T-helper 2 cell (primary cell): ENCODE results near the gene LRMDA.
A peak's percentile ranks its signal among the peaks of the same experiment; 100 is the strongest.

Source experiments
- DNase-seq, 5 experiments: peaks; one replicate each; pipeline versions ENCODE4 v3.0.0 to v3.0.0-alpha.2; 2012 to 2022

LRMDA gene

GRCh38 chr10:75887992-75888680 lies 456.7 kb downstream of the LRMDA start:
- no peak for DNase-seq

DNA sequence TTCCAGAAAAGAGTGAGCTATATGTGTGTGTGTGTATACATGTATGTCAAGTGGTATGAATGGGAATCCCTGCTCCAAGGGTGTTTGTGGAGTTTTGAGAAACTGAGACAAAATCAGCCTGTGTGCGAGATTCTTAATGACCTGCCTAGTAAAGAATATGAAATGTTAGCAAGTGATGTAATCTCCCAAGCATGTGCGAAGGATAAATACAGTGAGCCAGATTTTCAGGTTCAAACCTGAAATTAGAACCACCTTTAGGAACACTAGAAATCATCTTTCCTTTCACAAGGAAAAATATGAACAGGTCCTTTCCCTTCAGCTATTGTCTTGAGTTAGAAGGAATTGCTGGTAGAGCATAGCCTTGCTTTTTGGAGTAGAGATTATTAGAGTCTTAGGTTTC lies 457.6 kb downstream of the LRMDA start:
- no peak for DNase-seq

GRCh38 chr10:75894761-75895160 lies 463.3 kb downstream of the LRMDA start:
- DNase-seq = no peak

- no peak for DNase-seq
Observed at GRCh38 chr10:75895259-75895658, 463.8 kb downstream of the LRMDA start.

- no peak for DNase-seq
Observed at GRCh38 chr10:75899816-75900390, 468.5 kb downstream of the LRMDA start.

DNA sequence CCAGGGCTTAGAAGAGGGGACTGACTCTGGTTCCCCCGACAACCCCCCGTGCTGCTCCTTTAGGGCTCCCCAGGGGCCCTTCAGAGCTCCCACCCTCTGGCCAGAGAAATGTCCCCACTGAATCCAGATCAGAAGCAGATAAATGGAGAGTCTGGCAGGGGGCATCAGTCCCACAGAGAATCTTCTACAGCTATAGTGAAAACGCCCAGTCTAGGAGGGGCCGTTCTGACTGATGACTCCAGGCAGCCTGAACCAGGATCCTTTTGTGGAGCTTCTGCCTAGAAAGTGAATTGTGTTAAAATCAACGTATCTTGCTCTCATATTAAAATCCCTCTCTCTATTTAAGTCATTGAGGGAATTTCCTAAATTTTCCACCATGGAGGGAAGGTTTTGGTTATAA lies 471.4 kb downstream of the LRMDA start:
- DNase-seq = no peak

DNA sequence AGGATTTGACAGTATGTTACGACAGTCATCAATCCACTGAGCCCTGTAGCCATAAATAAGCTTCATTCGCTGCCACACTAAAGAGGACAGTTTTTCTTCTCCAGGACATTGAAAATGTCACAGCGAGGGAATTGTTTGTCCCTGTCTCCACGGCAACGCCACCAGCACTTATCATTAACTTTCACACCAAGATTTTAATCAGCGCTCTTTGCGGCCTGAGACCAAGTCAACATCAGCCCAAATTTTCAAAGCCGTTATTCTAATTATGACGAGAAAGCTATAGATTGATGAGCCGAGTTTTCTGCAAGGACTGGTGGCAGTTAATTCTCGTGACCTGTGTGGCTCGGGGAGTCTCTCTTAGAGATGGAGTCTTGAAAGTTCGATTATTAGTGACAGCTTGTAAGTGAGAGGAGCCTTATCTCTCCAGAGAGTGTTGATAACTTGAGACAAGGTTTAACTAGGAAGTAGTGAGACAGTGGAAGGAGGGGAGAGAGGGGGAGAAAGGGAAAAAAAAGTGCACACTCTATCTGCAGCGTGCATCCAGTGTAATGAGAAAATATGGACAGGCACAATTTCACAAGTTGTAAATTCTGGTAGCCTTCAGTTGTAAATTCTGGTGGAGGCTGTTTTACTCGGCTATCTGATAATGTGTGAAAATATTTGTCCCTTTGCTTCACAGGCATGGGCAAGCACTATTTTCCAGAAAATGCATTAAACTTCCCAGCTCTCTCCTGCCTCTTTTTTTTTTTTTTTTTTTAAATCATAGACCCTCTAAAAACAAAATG lies 473.3 kb downstream of the LRMDA start:
- DNase-seq = peak in 1 of 5 experiments; percentile 72

DNA sequence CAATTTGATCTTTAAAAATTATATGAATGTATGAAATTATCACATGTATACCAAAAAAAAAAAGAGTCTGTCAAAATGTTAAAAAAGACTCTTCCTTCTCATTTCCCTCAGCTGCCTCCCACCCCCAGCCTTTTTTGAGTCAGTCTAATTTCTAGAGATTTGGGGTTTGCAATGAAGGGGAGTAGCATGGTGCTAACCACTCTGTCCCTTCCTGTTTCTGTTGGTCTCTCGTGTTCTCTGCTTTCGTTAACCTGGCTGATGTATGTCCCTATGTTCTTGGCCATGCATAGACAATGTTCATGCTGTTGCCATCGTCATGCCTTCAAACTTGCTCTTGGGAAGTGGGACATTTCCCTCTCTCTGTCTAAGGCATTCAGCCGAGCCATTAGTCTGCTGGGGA lies 474.1 kb downstream of the LRMDA start:
- no peak for DNase-seq

DNA sequence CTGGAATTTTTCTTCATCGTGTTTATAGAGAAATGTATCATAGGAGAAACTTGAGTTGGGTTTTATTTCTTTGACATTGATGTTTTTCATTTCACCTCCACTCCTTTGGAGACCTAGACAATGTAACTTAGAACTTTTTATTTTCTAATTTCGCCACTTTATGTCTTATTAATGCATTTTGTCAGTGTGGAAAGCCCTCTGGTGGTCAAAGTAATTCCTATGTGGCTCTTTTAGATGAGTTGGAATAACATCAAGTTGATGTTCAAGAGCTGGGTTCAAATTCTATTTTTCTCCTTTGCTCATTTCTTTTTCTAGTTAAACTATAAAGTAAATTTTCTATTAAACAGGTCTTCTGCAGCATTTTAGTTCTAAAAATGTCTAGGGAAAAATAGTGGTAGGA lies 478.6 kb downstream of the LRMDA start:
- DNase-seq = no peak

DNA sequence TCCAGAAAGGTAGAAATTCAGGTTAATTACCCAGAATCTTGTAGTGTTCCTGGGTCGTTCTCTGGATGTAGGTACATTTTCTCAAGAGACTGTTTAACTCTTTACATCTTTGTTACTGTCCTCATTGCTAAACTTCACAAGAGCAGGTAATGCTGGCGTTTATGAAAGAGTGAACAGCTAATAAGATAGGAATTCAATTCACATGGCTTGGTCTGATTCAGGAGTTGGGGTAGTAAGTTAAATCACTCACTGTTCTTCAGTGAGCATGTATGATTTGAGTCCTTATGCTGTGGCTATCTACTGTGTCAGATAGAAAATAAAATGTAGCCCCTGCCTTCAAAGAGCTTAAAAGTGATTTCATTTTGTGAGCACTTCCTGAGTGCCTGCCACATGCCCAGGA lies 480.0 kb downstream of the LRMDA start:
- DNase-seq = no peak

GRCh38 chr10:75916906-75917305 lies 485.5 kb downstream of the LRMDA start:
- no peak for DNase-seq

DNA sequence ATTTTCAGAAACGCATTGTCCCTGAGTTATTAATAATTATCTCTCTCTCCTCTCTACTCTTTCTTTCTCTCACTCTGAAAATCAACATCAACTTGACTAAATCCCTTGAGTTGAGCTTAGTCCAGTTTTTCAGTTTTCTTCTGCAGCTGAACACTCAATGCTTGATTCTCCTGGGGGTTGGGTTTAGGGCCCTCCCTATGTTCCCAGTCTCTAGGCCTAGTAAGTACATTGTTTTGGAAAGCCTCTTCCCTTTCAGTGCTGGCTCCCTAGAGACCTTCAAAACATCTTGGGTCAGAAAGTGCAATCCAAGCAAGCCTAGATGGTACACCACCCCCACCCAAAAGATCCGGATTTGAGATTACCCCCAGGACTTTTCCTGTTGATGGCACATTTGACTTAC lies 488.5 kb downstream of the LRMDA start:
- DNase-seq = no peak

- DNase-seq = no peak
Observed at GRCh38 chr10:75922435-75922834, 491.0 kb downstream of the LRMDA start.

DNA sequence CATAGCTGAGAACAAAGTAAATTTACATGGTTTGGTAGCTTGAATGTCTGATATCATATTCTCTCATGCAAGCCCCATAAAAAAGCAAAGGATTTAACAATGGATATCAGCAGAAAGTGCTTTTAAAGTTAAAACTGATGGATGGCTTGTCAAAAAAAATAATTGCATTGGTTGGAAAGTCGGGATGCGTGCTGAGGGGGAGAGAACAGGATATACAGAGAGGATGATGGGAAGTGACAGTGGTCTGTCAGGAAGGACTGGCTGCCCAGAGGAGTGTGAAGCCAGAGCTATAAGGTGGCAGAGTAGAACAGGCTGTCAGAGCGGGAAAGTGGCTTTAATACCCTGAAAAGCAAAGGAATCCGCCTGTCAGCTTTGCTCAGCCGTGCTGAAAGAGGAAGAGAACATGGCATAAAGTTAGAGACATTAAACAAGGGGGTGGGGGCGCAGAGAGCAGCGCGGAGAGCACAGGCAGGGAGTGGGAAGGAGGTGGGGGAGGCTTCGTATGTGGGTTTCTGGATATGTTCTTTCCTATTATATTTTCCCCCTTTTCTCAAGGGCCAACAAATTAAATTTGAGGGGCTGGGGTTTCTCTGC lies 493.0 kb downstream of the LRMDA start:
- DNase-seq = no peak

- no peak for DNase-seq
Observed at GRCh38 chr10:75925999-75926398, 494.6 kb downstream of the LRMDA start.

GRCh38 chr10:75926763-75927162 lies 495.3 kb downstream of the LRMDA start:
- peak in 1 of 5 experiments; percentile 6 for DNase-seq

GRCh38 chr10:75928231-75928630 lies 496.8 kb downstream of the LRMDA start:
- DNase-seq = no peak

- no peak for DNase-seq
Observed at GRCh38 chr10:75929630-75930161, 498.3 kb downstream of the LRMDA start.

DNA sequence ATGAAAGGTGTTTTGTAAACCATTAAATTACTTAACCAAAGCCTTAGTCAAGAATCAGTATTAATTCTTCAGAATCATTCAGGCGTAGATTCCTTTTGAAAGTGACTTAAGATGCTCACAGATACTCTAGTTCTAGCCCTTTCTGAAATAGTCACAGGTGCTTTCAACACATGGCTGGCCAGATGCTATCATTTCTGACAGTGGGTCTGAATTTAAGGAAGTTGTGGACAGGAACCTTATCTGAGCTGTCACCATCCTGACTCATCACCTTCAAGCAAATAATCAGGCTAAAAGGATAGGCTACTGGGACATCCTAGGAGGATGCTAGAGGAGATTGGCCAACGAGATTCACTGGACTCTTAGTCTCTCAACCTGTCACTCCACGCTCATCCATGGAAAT lies 501.5 kb downstream of the LRMDA start:
- no peak for DNase-seq

DNA sequence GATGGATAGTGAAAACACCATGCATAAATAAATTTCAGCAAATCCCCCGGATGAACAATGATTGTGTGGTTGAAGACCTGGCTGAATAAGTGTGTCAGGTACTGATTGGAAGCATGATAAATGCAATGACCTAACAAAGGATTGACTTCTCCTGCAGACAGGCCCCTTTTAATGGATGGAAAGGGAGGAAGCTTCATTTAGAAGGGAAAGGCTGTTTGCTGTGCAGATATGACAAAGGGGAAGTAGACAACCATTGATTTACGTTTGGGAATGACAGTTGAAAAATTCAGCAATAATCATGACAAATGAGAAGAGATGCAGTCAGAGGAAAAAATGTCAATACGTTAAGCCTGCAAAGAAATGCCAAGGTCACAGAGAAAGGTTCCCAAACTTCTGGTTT lies 503.8 kb downstream of the LRMDA start:
- DNase-seq = no peak

DNA sequence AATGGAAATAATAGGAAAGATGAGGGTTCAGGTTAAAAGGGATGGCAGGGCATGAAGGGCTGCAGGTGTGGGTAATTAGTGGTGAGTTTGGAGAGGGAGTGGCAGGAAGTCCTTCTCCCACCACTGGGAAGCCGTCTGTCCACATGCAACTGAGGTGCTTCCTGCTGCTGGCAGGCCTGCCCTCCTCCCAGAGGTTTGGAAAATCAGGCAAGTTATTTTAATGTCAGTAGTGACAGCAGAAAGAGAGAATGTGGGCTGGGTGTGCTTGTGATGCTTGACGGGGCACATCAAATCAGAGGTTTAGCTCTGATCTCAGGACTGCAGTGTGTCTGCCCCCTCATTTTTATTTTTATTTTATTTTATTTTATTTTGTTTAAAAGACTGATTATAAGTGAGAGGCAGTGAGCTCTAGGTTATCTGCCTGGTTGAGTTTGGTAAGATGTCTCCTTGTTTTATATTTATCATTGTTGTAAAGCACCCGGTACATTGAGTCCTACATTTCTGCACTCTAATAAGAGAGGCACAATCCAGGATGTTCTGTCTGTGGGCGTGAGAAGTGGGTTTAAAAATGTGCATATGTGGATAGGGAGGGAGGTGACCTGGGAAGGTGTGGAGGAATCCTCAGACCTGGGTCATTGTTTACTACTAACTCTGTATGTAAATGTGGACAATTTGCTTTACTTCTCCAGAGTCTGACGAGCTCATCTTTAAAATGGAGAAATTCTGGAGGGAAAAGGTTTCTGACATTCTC lies 504.4 kb downstream of the LRMDA start:
- DNase-seq = no peak

- no peak for DNase-seq
Observed at GRCh38 chr10:75936841-75937240, 505.4 kb downstream of the LRMDA start.

GRCh38 chr10:75937823-75938222 lies 506.4 kb downstream of the LRMDA start:
- DNase-seq = no peak
